Neural cell (in vitro differentiated cells): ENCODE results near the gene MEGF11. TPM values are rescaled to one million over a fixed set of nuclear protein-coding genes. Genes with fewer than 3 reads are reported as not detected.

Experiments
- H2AFZ ChIP-seq: fragments of 200-600, 300-800 bp; sonication (generic), shearing (Covaris generic); 2 replicates; pipeline ENCODE4 v1.6.0; 2014; ENCODE audit warnings: low read depth, mild to moderate bottlenecking, antibody characterized with exemption, low read length, moderate library complexity
- H3F3A ChIP-seq: fragments of 200-600 bp; shearing (Covaris generic); 2 replicates; pipeline ENCODE4 v1.6.1; 2016; ENCODE audit warnings: mild to moderate bottlenecking, moderate library complexity, mixed read lengths, antibody characterized with exemption, low read length; ENCODE audit not compliant: insufficient read depth, poor library complexity, severe bottlenecking
- H3K27ac ChIP-seq: fragments of 200-600, 300-800 bp; sonication (generic), shearing (Covaris generic); 2 replicates; pipeline ENCODE4 v1.5.1; 2014; ENCODE audit warnings: mild to moderate bottlenecking, low read length, moderate library complexity
- H3K27me3 ChIP-seq: fragments of 300-800, 200-600 bp; sonication (generic), shearing (Covaris generic); 2 replicates; pipeline ENCODE4 v1.6.0; 2014; ENCODE audit warnings: mild to moderate bottlenecking, low read depth, low read length, moderate library complexity; ENCODE audit not compliant: insufficient read depth
- H3K36me3 ChIP-seq: fragments of 300-800, 200-600 bp; sonication (generic), shearing (Covaris generic); 2 replicates; pipeline ENCODE4 v1.5.1; 2014; ENCODE audit warnings: mild to moderate bottlenecking, antibody characterized with exemption, low read length, moderate library complexity; ENCODE audit not compliant: insufficient read depth
- H3K4me2 ChIP-seq: fragments of 300-800, 200-600 bp; sonication (generic), shearing (Covaris generic); 2 replicates; pipeline ENCODE4 v1.6.0; 2014; ENCODE audit warnings: mild to moderate bottlenecking, low read length
- H3K4me3 ChIP-seq: fragments of 300-800, 200-600 bp; sonication (generic), shearing (Covaris generic); 2 replicates; pipeline ENCODE4 v1.5.1; 2014; ENCODE audit warnings: mild to moderate bottlenecking, low read length, moderate library complexity
- H3K79me2 ChIP-seq: fragments of 200-600 bp; shearing (Covaris generic); replicated peaks from 2 replicates; pipeline ENCODE4 v1.6.0; 2014; ENCODE audit warnings: mild to moderate bottlenecking, low read length, moderate library complexity; ENCODE audit not compliant: insufficient read depth
- H3K9ac ChIP-seq: fragments of 300-800, 200-600 bp; sonication (generic), shearing (Covaris generic); 2 replicates; pipeline ENCODE4 v1.6.1; 2016; ENCODE audit warnings: mild to moderate bottlenecking, low read length, mixed read lengths
- H3K9me2 ChIP-seq: fragments of 200-600 bp; shearing (Covaris generic); 2 replicates; pipeline ENCODE4 v1.6.1; 2016; ENCODE audit warnings: mild to moderate bottlenecking, low read length, mixed read lengths; ENCODE audit not compliant: insufficient read depth
- H3K9me3 ChIP-seq: fragments of 200-600, 300-800 bp; sonication (generic), shearing (Covaris generic); 2 replicates; pipeline ENCODE4 v1.6.1; 2016; ENCODE audit warnings: mild to moderate bottlenecking, mixed run types, low read length, moderate library complexity, mixed read lengths
- H4K20me1 ChIP-seq: fragments of 200-600 bp; shearing (Covaris generic); 2 replicates; pipeline ENCODE4 v1.6.1; 2016; ENCODE audit warnings: mild to moderate bottlenecking, mixed run types; ENCODE audit not compliant: insufficient read depth
- EP300 ChIP-seq: fragments of 450-650 bp; conservative IDR thresholded peaks from 2 replicates; pipeline ENCODE4 v1.6.1; 2014; ENCODE audit warnings: antibody characterized with exemption, mild to moderate bottlenecking, moderate library complexity; ENCODE audit not compliant: poor library complexity, severe bottlenecking
- EZH2 ChIP-seq: fragments of 200-600, 300-800 bp; shearing (Covaris generic), sonication (generic); IDR thresholded peaks from 2 replicates; pipeline ENCODE4 v1.6.1; 2014; ENCODE audit warnings: antibody characterized with exemption, low read length, borderline replicate concordance, mild to moderate bottlenecking; ENCODE audit not compliant: insufficient read depth, poor library complexity, severe bottlenecking
- MXI1 ChIP-seq: fragments of 450-650 bp; conservative IDR thresholded peaks from 2 replicates; pipeline ENCODE4 v1.6.1; 2014; ENCODE audit warnings: antibody characterized with exemption, mild to moderate bottlenecking; ENCODE audit not compliant: poor library complexity, severe bottlenecking
- POLR2AphosphoS5 ChIP-seq: IDR thresholded peaks from 2 replicates; pipeline ENCODE4 v1.6.1; 2012
- RAD21 ChIP-seq: fragments of 450-650 bp; conservative IDR thresholded peaks from 2 replicates; pipeline ENCODE4 v1.6.1; 2014; ENCODE audit warnings: antibody characterized with exemption, mild to moderate bottlenecking, moderate library complexity
- SMC3 ChIP-seq: fragments of 450-650 bp; conservative IDR thresholded peaks from 2 replicates; pipeline ENCODE4 v1.6.1; 2014; ENCODE audit warnings: antibody characterized with exemption, mild to moderate bottlenecking, moderate library complexity; ENCODE audit not compliant: poor library complexity
- TAF1 ChIP-seq: IDR thresholded peaks from 2 replicates; pipeline ENCODE4 v1.6.1; 2012; ENCODE audit warnings: low read depth
- polyA plus RNA-seq: library from polyadenylated mRNA; depleted of rRNA; stranded (reverse); fragments of >200 nt; gene quantifications from 2 replicates; pipeline ENCODE4 v1.2.3, GENCODE V29; 2014
- TF ChIP-seq, protein P1 (sequence below): IDR thresholded peaks from 2 replicates; pipeline ENCODE4 v1.6.1; 2012; ENCODE audit warnings: borderline replicate concordance
- TF ChIP-seq, protein P2 (sequence below): fragments of 450-650 bp; IDR thresholded peaks from 2 replicates; pipeline ENCODE4 v1.5.1; 2014; ENCODE audit warnings: antibody characterized with exemption, mild to moderate bottlenecking, moderate library complexity; ENCODE audit not compliant: poor library complexity, severe bottlenecking

The MEGF11 gene
- polyA plus RNA-seq, 1 donor from 2014 or later = 0.64 TPM

DNA sequence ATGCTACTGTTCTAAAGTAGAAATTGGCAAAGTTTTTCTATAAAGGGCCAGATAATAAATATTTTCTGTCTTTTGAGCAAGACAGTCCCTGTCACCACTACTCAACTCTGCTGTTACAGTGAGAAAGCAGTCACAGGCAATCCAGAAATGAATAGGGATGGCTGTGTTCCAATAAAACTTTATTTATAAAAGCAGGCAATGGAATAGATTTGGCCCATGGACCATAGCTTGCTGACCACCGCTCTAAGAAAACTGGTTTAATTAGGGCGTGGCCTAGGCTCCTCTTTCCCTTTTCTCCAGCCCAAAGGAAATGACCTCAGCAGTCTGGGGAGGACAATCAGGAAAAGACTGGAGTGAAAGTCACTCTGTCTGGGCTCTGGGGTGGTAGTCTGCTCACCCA is 183.8 kb downstream of the MEGF11 start:
- no peak overlapping the region for H3K4me2 ChIP-seq
- no peaks in the 10 kb centered on the region for H4K20me1 ChIP-seq
- no peaks in the 10 kb centered on the region for H3K9me2 ChIP-seq
- no peaks in the 10 kb centered on the region for H3K79me2 ChIP-seq
- TF ChIP-seq MXI1 (no peak), SMC3 (no peak), EZH2 (no peak), RAD21 (no peak), POLR2AphosphoS5 (no peak), EP300 (no peak), TAF1 (no peak)
- TF ChIP-seq, protein P1, sequence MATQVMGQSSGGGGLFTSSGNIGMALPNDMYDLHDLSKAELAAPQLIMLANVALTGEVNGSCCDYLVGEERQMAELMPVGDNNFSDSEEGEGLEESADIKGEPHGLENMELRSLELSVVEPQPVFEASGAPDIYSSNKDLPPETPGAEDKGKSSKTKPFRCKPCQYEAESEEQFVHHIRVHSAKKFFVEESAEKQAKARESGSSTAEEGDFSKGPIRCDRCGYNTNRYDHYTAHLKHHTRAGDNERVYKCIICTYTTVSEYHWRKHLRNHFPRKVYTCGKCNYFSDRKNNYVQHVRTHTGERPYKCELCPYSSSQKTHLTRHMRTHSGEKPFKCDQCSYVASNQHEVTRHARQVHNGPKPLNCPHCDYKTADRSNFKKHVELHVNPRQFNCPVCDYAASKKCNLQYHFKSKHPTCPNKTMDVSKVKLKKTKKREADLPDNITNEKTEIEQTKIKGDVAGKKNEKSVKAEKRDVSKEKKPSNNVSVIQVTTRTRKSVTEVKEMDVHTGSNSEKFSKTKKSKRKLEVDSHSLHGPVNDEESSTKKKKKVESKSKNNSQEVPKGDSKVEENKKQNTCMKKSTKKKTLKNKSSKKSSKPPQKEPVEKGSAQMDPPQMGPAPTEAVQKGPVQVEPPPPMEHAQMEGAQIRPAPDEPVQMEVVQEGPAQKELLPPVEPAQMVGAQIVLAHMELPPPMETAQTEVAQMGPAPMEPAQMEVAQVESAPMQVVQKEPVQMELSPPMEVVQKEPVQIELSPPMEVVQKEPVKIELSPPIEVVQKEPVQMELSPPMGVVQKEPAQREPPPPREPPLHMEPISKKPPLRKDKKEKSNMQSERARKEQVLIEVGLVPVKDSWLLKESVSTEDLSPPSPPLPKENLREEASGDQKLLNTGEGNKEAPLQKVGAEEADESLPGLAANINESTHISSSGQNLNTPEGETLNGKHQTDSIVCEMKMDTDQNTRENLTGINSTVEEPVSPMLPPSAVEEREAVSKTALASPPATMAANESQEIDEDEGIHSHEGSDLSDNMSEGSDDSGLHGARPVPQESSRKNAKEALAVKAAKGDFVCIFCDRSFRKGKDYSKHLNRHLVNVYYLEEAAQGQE = no peak
- TF ChIP-seq, protein P2, sequence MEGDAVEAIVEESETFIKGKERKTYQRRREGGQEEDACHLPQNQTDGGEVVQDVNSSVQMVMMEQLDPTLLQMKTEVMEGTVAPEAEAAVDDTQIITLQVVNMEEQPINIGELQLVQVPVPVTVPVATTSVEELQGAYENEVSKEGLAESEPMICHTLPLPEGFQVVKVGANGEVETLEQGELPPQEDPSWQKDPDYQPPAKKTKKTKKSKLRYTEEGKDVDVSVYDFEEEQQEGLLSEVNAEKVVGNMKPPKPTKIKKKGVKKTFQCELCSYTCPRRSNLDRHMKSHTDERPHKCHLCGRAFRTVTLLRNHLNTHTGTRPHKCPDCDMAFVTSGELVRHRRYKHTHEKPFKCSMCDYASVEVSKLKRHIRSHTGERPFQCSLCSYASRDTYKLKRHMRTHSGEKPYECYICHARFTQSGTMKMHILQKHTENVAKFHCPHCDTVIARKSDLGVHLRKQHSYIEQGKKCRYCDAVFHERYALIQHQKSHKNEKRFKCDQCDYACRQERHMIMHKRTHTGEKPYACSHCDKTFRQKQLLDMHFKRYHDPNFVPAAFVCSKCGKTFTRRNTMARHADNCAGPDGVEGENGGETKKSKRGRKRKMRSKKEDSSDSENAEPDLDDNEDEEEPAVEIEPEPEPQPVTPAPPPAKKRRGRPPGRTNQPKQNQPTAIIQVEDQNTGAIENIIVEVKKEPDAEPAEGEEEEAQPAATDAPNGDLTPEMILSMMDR = no peak
- H3K27me3 ChIP-seq = no peaks in the 10 kb centered on the region
- H3K4me3 ChIP-seq = no peak overlapping the region
- H3K9me3 ChIP-seq = no peaks in the 10 kb centered on the region
- H3K9ac ChIP-seq = no peak overlapping the region
- H3F3A ChIP-seq = no peaks in the 10 kb centered on the region
- no peak overlapping the region for H3K27ac ChIP-seq
- H2AFZ ChIP-seq = no peak overlapping the region
- H3K36me3 ChIP-seq = no peaks in the 10 kb centered on the region

DNA sequence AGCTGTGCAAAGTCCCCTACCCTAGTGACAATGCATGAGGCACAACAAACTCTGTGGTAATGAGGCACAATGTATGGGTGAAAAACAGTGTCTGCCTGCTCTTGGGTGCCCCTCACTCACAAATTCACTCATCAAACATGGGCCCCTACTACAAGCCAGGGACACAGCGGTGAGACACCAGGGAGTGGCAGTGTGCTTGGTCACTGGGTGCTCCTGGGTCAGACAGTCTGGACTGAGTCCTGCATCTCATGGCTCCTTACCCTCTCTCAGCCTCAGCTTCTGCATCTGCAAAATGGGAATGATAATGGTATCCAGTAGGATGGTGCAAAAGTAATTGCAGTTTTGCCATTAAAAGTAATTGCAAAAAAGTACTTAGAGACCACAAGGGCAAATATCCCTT is 184.7 kb downstream of the MEGF11 start:
- H3K27ac ChIP-seq = no peak overlapping the region
- H3K36me3 ChIP-seq = no peaks in the 10 kb centered on the region
- no peaks in the 10 kb centered on the region for H3K79me2 ChIP-seq
- H3K4me2 ChIP-seq = no peak overlapping the region
- no peaks in the 10 kb centered on the region for H4K20me1 ChIP-seq
- no peak overlapping the region for H3K9ac ChIP-seq
- H3K9me3 ChIP-seq = no peaks in the 10 kb centered on the region
- TF ChIP-seq, protein P2 = no peak
- no peak for TF ChIP-seq EP300
- no peak for TF ChIP-seq MXI1
- no peak for TF ChIP-seq RAD21
- TF ChIP-seq, protein P1 = no peak
- no peak for TF ChIP-seq POLR2AphosphoS5
- TF ChIP-seq SMC3 = no peak
- TF ChIP-seq TAF1 = no peak
- no peak for TF ChIP-seq EZH2
- H3K27me3 ChIP-seq = no peaks in the 10 kb centered on the region
- no peak overlapping the region for H2AFZ ChIP-seq
- H3K4me3 ChIP-seq = no peak overlapping the region
- no peaks in the 10 kb centered on the region for H3K9me2 ChIP-seq
- no peaks in the 10 kb centered on the region for H3F3A ChIP-seq
